COLO668 (cell line): ENCODE results near the gene DNTT.
A peak's percentile ranks its signal among the peaks of the same experiment; 100 is the strongest.
"Not testable (repeated sequence)": the region's sequence is repeated elsewhere in the genome, so short reads cannot be mapped to it uniquely, and the experiment has no call there.

ENCODE experiments used
- DNase-seq: peaks from one replicate; lab custom pipeline; 2025; ENCODE audit not compliant: unreplicated experiment; lab: John Stamatoyannopoulos, UW

Gene DNTT

GRCh38 chr10:96306516-96306915 lies 2.3 kb downstream of the DNTT start:
- DNase-seq: peak; percentile 22

GRCh38 chr10:96308854-96309253 lies 4.6 kb downstream of the DNTT start:
- DNase-seq: not testable (repeated sequence)

- DNase-seq: no peak
Measured at GRCh38 chr10:96309628-96310320, 5.5 kb downstream of the DNTT start.

GRCh38 chr10:96310321-96310669 lies 6.1 kb downstream of the DNTT start:
- DNase-seq: no peak

GRCh38 chr10:96311180-96311715 lies 7.0 kb downstream of the DNTT start:
- DNase-seq: no peak

GRCh38 chr10:96313344-96313743 lies 9.1 kb downstream of the DNTT start:
- no peak for DNase-seq

- DNase-seq: no peak
Measured at GRCh38 chr10:96317067-96317833, 13.0 kb downstream of the DNTT start.

GRCh38 chr10:96319754-96320474 lies 15.7 kb downstream of the DNTT start:
- DNase-seq: no peak

GRCh38 chr10:96321822-96322221 lies 17.6 kb downstream of the DNTT start:
- no peak for DNase-seq

- DNase-seq: no peak
Measured at GRCh38 chr10:96322275-96322674, 18.0 kb downstream of the DNTT start.

- DNase-seq: no peak
Measured at GRCh38 chr10:96324447-96324846, 20.2 kb downstream of the DNTT start.

- DNase-seq: no peak
Measured at GRCh38 chr10:96325719-96326373, 21.6 kb downstream of the DNTT start.

- DNase-seq: no peak
Measured at GRCh38 chr10:96327462-96327861, 23.2 kb downstream of the DNTT start.

- no peak for DNase-seq
Measured at GRCh38 chr10:96333101-96333500, 28.9 kb downstream of the DNTT start.

- DNase-seq: peak; percentile 4
Measured at GRCh38 chr10:96334616-96335526, 30.6 kb downstream of the DNTT start.

GRCh38 chr10:96337106-96337505 lies 32.9 kb downstream of the DNTT start:
- no peak for DNase-seq

GRCh38 chr10:96338279-96338925 lies 34.2 kb downstream of the DNTT start:
- DNase-seq: no peak

GRCh38 chr10:96339383-96339782 lies 35.1 kb downstream of the DNTT start:
- no peak for DNase-seq
